Activated naive CD4-positive, alpha-beta T cell treated with Interleukin-2 at 50 U/mL for 16 hours (primary cell): Measurements from ENCODE around the gene IRF8.

ENCODE experiments used
- DNase-seq: peaks from one replicate; pipeline ENCODE4 v3.0.0-alpha.2; 2020

Gene IRF8

GRCh38 chr16:85961988-85962915, 63.3 kb downstream of the IRF8 start:
- no peak for DNase-seq

- no peak for DNase-seq
Measured at GRCh38 chr16:85963753-85964285, 64.9 kb downstream of the IRF8 start.

DNA sequence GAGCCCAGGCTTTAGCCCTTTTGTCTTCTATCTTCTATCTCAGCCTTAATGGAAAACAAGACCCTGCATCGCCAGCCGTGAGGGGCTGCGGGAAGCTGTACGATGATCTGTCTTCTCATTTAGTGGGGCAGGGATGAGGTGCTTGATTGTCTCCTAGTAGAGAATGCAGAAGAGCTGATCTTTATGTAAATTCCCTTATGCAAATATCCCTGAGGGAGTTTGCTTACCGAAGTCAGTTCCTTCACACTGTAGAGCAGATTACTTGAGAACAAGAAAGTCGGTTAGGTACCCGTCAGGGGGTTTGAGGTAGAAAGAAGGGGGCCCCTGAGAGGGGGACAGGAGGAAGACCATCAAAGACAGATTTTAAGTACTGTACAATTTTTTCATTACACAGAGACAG, 66.2 kb downstream of the IRF8 start:
- DNase-seq = no peak

GRCh38 chr16:85967111-85967510, 68.1 kb downstream of the IRF8 start:
- no peak for DNase-seq

DNA sequence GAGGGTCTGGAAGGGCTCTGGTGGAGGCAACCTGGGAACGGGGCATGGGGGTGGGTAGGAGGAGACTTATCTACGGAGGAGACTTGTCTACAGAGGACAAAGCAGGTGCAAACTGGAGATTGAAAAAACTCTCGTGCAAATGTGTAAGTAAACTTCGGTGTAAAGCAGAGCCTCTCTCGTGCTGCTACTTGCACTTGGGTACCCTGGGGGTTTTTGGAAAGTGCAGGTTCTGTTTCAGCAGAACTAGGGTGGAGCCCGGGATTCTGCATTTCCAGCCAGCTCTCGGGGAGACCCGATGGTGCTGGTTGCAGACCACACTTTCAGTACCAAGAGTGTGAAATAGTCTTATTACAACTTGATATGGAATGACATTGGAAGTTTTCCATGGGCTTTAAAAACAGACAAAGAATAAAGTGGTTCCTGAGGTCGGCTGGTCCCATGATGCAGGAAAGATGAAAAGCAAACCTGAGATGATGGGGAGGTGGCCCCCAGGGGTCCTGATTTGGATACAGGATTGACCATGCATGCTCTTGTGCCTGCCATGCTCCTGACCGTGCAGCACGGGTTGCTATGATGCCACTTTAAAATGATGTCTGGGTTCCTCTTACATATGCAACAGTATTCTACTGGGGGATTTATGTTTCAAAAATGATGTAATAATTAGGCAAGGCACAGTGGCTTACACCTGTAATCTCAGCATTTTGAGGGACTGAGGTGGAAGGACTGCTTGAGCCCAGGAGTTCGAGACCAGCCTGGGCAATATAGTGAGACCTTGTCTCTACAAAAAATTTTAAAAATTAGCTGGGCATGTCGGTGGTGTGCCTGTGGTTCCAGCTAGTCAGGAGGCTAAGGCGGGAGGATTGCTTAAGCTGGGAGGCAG, 69.3 kb downstream of the IRF8 start:
- DNase-seq = no peak

DNA sequence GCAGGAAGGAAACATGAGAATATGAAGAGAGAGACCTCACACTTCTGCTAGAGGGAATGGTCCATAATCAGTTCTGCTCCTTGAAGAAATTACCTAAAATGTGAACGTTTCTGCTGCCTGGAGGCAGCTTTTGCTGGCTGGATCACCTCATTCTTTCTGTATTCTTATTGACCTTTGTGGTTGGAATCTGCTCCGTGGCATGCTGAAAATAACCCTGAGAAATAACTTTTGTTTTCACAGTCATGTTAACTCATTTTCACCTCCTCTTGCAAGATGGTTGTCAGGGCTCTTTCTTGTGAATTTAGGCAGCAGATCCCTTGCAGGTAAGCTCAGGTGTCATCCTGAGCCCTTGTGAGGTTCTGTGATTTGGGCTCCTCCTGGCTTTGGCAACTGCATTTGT, 70.2 kb downstream of the IRF8 start:
- DNase-seq = no peak

- no peak for DNase-seq
Measured at GRCh38 chr16:85969591-85969990, 70.6 kb downstream of the IRF8 start.

DNA sequence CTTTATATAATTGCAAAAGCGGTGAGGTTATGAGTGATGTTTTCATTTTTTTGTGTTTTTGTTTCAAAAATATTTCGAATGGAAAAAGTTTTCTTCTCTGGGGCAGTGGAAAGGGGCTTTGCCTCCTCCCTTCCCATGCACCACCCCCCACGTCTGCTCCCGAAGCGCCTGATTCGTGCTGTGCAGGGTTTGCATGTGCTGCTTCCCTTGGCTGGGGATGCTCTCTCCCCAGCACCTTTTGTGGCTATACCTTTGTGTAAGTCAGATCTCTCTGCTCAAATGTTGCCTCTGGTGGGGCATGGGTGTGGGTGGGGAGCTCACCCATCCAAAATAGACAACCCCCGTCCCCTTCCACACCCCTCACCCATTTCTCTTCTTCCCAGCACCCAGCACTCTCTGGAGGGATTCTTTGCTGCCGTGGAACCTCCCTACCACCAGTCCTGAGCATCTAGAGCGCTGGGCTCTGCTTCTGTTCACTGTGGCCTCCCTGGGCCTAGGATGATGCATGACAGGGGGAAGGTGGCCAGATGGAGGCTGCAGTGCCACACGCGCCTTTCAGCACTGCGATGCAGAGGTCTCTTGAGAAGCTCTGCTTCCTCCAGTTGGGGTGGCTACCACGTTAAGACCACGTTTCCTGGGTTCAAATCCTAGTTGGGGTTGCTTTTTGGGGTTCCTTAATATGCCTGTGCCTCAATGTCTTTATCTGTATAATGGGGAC, 71.2 kb downstream of the IRF8 start:
- DNase-seq = no peak

DNA sequence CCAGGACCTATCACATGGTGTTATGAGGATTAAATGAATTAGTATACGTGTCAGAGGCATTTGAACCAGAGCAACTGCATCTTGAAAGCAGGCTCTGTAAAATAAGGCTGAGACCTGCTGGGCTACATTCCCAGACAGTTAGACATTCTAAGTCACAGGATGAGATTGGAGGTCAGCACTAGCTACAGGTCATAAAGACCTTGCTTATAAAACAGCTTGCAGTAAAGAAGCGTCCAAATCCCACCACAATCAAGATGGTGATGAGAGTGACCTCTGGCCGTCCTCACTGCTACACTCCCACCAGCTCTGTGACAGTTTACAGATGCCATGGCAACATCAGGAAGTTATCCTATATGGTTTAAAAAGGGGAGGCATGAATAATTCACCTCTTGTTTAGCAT, 71.8 kb downstream of the IRF8 start:
- no peak for DNase-seq
